Putamen (tissue), 1 donor: ENCODE measurements around the gene CEP63.

Experiments
- DNase-seq: peaks from one replicate; pipeline ENCODE4 v3.0.0-alpha.2; 2016; ENCODE audit warnings: low spot score

Gene CEP63

GRCh38 chr3:134468519-134468918, 17.3 kb upstream of the CEP63 start:
- no peak for DNase-seq

DNA sequence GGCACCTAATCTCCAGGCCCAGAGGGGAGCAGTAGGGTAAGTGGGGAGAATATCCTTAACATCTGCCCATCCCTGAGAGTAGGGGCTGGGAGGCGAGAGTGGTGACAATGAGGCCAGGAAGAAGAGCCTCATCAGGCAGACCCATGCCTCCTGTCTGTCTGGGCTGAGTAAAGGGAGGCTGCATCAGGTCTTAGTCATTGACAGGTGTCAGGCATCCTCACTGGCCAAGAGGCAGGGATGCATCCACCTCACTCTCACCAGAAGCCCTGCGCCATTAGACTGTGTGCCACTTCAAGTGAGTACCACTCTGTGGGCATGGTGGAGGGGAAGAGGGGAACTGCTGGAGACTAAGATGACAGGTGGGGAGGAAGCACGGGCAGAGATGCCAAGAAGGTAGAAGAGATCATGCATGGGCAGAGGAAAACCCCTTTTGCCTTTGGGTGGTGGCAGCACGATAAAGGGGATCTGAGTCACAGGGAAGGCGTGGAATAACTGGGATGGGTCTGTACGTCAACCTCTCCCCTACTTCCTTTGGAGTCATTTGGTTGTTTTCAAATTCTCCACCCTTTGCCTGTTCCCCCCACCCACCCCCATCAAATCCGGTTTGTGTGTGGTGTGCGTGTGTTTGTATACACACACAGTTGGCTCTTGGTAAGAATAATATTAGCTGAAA, 14.2 kb upstream of the CEP63 start:
- no peak for DNase-seq

GRCh38 chr3:134472831-134473230, 13.0 kb upstream of the CEP63 start:
- DNase-seq = no peak

GRCh38 chr3:134473868-134474546, 11.8 kb upstream of the CEP63 start:
- peak; percentile 76 for DNase-seq

DNA sequence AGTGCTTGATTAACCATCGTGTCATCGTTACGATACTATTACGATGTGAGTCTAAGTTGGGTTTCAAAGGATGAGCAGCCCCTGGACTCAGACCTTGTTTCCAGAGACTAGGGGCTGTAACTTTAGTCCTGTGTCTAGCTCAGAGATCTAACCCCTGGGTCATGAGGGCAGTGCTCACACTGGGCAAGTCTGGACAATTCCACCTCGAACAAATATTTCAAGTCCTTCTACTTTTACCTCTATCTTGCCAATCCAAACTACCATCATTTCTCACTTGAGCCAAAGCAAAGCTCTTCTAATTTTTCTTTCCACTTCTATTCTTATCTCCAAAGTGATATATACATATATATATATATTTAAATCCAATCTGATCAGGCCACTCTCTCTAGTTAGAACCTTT, 10.9 kb upstream of the CEP63 start:
- no peak for DNase-seq

DNA sequence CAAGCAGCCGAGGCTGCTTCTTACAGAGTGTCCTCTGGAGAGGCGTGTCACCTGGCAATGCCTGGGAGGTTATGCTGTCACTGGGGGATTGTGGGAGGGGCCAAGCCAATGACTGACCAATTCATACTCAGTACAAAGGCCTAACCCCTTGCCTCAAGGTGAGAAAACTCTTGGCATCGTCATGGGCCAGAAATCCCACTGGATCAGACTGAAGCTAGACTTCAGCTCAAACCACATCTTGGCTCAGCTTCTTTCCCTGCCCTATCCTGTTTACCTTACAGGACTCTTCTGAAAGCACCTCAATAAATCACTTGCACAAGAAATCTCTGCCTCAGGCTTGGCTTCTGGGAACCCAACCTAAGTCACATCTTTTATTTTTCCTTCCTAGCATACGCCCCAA, 9.6 kb upstream of the CEP63 start:
- no peak for DNase-seq

GRCh38 chr3:134477002-134477401, 8.9 kb upstream of the CEP63 start:
- no peak for DNase-seq

DNA sequence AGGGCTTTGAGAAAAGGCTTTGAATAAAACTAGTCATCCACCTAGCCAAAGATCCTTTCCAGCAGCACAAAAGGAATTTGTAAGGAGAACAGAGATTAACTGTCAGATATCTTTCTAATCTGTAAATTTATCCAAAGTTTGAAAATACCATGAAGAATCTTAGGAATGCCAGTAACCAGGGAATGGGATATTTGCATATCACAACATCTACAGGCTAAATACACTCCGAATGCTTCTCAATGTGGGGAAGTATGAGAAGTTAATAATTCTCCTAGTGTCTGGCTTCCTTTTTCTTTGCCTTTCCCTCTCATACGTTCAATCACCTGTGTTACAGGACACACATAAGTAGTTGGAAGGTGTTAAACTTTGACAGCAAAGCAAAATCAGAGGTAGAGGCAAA, 7.9 kb upstream of the CEP63 start:
- DNase-seq = no peak

DNA sequence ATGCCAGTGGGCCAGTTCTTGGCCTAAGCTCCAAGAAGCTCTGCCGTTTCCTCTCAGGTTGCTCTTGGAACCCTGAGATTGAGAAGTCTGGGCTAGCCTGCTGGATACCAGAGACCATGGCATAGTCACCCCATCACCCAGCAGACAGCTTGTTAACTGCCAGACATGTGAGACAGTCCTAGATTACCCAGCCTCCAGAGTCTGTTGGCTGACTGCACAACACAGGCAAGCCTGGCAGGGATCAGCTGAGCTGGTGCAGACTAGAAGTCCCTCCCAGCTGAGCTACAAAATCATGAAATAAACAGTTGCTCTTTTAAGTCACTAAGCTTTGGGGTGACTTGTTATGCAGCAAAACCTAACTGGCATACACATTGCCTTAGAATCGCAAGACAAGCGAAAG, 5.3 kb upstream of the CEP63 start:
- DNase-seq = no peak

DNA sequence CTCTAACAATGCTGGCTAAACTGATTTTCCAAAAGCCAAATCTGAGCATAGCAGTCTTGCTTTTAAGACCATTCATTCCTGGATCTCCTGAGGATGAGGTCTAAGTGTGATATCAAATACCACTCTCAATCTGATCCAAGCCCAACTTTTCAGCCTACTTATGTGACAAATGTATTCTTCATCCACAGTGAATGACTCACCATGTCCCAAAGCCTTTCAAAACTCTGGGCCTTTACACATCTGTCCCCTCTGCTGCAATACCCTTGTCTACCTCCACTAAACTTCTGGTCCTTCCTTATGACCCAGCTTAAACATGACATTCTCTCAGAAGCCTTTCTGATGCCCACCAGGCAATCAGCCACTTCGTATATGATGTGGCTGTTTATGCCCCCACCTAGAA, 4.7 kb upstream of the CEP63 start:
- no peak for DNase-seq

DNA sequence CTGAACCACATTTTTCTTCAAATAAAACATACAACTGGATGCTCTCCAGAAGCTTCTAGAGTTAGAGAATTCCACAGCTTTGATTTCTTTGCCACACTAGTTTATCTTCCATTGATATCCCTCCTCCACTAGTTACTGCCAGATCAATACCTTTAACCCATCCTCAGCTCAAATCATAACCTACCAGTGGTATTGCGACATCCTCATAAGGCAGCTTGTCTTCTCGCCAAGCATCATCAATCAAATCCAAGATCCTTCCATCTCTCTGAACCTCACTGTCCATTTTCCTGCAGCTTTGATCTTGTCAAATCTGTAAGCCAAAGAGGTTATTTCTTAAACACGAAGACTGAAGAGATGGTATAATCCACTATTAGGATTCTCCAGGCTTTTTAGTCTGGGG, 3.2 kb upstream of the CEP63 start:
- DNase-seq = no peak

- no peak for DNase-seq
Measured at GRCh38 chr3:134483195-134483900, 2.5 kb upstream of the CEP63 start.

DNA sequence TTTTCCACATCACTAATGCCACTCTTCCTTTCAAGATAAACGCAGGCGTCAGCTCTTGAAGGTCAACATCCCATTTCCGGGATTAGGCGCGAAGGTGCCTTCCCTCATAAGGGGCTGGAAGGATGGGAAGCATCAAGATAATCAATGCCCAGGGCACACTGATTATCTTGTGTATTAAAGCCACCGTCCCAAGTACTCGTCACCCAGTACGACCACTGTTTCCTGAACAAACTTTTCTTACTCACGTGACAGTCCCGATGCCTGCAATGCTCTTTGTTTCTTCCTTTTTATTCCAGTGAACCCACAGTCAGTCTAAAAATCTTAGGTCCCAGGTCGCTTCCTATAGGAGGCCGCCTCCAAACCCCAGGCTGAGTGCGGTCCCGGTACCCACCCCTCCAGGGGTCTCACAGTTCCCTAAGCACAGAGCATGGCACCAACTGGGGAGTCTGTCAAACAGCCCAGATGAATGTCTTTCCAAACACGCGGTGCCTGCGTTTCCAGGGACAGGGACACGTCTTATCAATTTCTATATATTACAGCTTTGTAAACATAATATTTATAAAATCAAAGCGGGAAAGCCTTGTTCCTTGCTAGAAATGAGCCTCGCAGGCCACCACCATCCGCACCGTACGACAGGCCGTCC, 661 bp upstream of the CEP63 start:
- DNase-seq = no peak

- no peak for DNase-seq
Measured at GRCh38 chr3:134486577-134487041, 752 bp downstream of the CEP63 start.

- DNase-seq = no peak
Measured at GRCh38 chr3:134487406-134487805, 1.5 kb downstream of the CEP63 start.

GRCh38 chr3:134494495-134494894, 8.6 kb downstream of the CEP63 start:
- DNase-seq = no peak

- no peak for DNase-seq
Measured at GRCh38 chr3:134495980-134496379, 10.1 kb downstream of the CEP63 start.

DNA sequence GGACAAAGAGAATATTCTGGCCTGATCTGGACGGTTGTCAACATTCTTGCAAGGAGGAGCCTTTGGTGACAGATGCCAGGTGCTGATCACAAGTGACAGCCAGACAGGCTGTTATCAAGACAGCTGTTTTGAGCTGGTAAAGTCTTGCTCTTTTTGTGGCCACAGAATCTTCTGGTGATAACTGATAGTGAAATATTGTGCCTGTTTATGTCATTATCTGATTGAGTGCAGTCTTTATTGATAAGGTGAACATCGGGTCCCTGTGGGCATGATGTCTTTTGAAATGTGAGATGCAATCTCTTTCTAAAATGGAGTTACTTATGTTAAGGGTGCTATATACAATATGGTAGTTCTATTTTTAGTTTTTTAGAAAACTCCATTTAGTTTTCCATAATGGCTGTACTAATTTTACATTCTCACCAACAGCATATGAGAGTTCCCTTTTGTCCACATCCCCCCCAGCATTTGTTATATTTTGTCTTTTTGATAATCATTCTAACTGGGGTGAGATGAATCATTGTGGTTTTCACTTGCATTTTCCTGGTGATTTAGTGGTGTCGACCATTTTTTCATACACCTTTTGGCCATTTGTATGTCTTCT, 10.7 kb downstream of the CEP63 start:
- no peak for DNase-seq

- no peak for DNase-seq
Measured at GRCh38 chr3:134503266-134503665, 17.4 kb downstream of the CEP63 start.

- no peak for DNase-seq
Measured at GRCh38 chr3:134504132-134504531, 18.3 kb downstream of the CEP63 start.

- no peak for DNase-seq
Measured at GRCh38 chr3:134505485-134505884, 19.6 kb downstream of the CEP63 start.

GRCh38 chr3:134511500-134511899, 25.6 kb downstream of the CEP63 start:
- no peak for DNase-seq
